ENCODE results near the gene PBX2.

Gene PBX2

GRCh38 chr6:32222333-32223230 lies 32.6 kb upstream of the PBX2 start:
- H3K4me3 ChIP-seq (ENCODE audit: low read depth, low read length): no peak overlapping the region
- no peak for DNase-seq (ENCODE audit: low read depth, low spot score)
- POLR2A ChIA-PET: no interaction called here
- CTCF ChIA-PET: no interaction called here
- TF ChIP-seq CTCF (IDR thresholded peaks at IDR 0.05; ENCODE audit: insufficient read depth, low read length, missing control alignments): no peak

GRCh38 chr6:32220021-32220420 lies 30.0 kb upstream of the PBX2 start:
- no peak for TF ChIP-seq CTCF (IDR thresholded peaks at IDR 0.05; ENCODE audit: insufficient read depth, low read length, missing control alignments)
- no peak for DNase-seq (ENCODE audit: low read depth, low spot score)
- CTCF ChIA-PET: no interaction called here
- POLR2A ChIA-PET: no interaction called here
- H3K4me3 ChIP-seq (ENCODE audit: low read depth, low read length): no peak overlapping the region

GRCh38 chr6:32218167-32218566 lies 28.2 kb upstream of the PBX2 start:
- no peak overlapping the region for H3K4me3 ChIP-seq (ENCODE audit: low read depth, low read length)
- CTCF ChIA-PET: interaction anchor here (1.6 kb wide), 1 partner anchor 27 kb away, joined by 5 read pairs; no protein-coding TSS in a partner anchor
- no peak for TF ChIP-seq CTCF (IDR thresholded peaks at IDR 0.05; ENCODE audit: insufficient read depth, low read length, missing control alignments)
- no peak for DNase-seq (ENCODE audit: low read depth, low spot score)
- POLR2A ChIA-PET: no interaction called here

- ChIA-PET POLR2A (no interaction called here), CTCF (interaction anchor here (1.1 to 1.6 kb wide), 2 partner anchors 28 to 37 kb away, joined by 3 to 5 read pairs; no protein-coding TSS in a partner anchor)
- no peak for TF ChIP-seq CTCF (IDR thresholded peaks at IDR 0.05; ENCODE audit: insufficient read depth, low read length, missing control alignments)
Observed at GRCh38 chr6:32216998-32217397, 27.0 kb upstream of the PBX2 start.

GRCh38 chr6:32216285-32216684 lies 26.3 kb upstream of the PBX2 start:
- no peak for TF ChIP-seq CTCF (IDR thresholded peaks at IDR 0.05; ENCODE audit: insufficient read depth, low read length, missing control alignments)
- DNase-seq (ENCODE audit: low read depth, low spot score): no peak
- H3K4me3 ChIP-seq (ENCODE audit: low read depth, low read length): no peak overlapping the region
- ChIA-PET POLR2A (no interaction called here), CTCF (no interaction called here)

More at GRCh38 chr6:32216998-32217397, 27.0 kb upstream of the PBX2 start:
- no peak overlapping the region for H3K4me3 ChIP-seq (ENCODE audit: low read depth, low read length)
- DNase-seq (ENCODE audit: low read depth, low spot score): no peak

GRCh38 chr6:32215617-32216016 lies 25.6 kb upstream of the PBX2 start:
- no peak overlapping the region for H3K4me3 ChIP-seq (ENCODE audit: low read depth, low read length)
- TF ChIP-seq CTCF (IDR thresholded peaks at IDR 0.05; ENCODE audit: insufficient read depth, low read length, missing control alignments): no peak
- CTCF ChIA-PET: no interaction called here
- POLR2A ChIA-PET: no interaction called here
- DNase-seq (ENCODE audit: low read depth, low spot score): no peak
